Ishikawa (cell line): Measurements from ENCODE around the gene CPNE4.

Source experiments
- CEBPB ChIP-seq: IDR thresholded peaks from 2 replicates; pipeline ENCODE4 v1.6.1; 2012
- CREB1 ChIP-seq: IDR thresholded peaks from 2 replicates; pipeline ENCODE4 v1.6.1; 2012; ENCODE audit warnings: low read depth
- EGR1 ChIP-seq: IDR thresholded peaks from 2 replicates; pipeline ENCODE4 v1.6.1; 2012
- EP300 ChIP-seq: IDR thresholded peaks from 2 replicates; pipeline ENCODE4 v1.6.1; 2012; ENCODE audit warnings: borderline replicate concordance
- FOXM1 ChIP-seq: IDR thresholded peaks from 2 replicates; pipeline ENCODE4 v1.6.1; 2012; ENCODE audit warnings: low read depth, borderline replicate concordance
- NFIC ChIP-seq: IDR thresholded peaks from 2 replicates; pipeline ENCODE4 v1.6.1; 2012
- RAD21 ChIP-seq: IDR thresholded peaks from 2 replicates; pipeline ENCODE4 v1.6.1; 2012; ENCODE audit warnings: low read depth
- TAF1 ChIP-seq: IDR thresholded peaks from 2 replicates; pipeline ENCODE4 v1.6.1; 2012; ENCODE audit warnings: low read depth, mild to moderate bottlenecking
- TCF12 ChIP-seq: IDR thresholded peaks from 2 replicates; pipeline ENCODE4 v1.6.1; 2012; ENCODE audit warnings: low read depth
- TEAD4 ChIP-seq: IDR thresholded peaks from 2 replicates; pipeline ENCODE4 v1.6.1; 2012
- USF1 ChIP-seq: IDR thresholded peaks from 2 replicates; pipeline ENCODE4 v1.6.1; 2012
- YY1 ChIP-seq: IDR thresholded peaks from 2 replicates; pipeline ENCODE4 v1.6.1; 2012; ENCODE audit warnings: low read depth
- ZBTB7A ChIP-seq: IDR thresholded peaks from 2 replicates; pipeline ENCODE4 v1.6.1; 2012; ENCODE audit warnings: low read depth
- TF ChIP-seq, protein P1 (sequence below): IDR thresholded peaks from 2 replicates; pipeline ENCODE4 v1.6.1; 2012
- TF ChIP-seq, protein P2 (sequence below): IDR thresholded peaks from 2 replicates; pipeline ENCODE4 v1.6.1; 2012; ENCODE audit warnings: low read depth, mild to moderate bottlenecking

Gene CPNE4

GRCh38 chr3:132034486-132035464 is at the start of gene CPNE4:
Gene CPNE4 (minus strand): TSS chr3:132035014.
- TF ChIP-seq, protein P1, sequence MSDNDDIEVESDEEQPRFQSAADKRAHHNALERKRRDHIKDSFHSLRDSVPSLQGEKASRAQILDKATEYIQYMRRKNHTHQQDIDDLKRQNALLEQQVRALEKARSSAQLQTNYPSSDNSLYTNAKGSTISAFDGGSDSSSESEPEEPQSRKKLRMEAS = 0 out of 2 replicates have a peak, but pooled peaks have one; percentile 16
- no peak for TF ChIP-seq USF1
- TF ChIP-seq RAD21 = peak; percentile 47
- no peak for TF ChIP-seq NFIC
- no peak for TF ChIP-seq TEAD4
- TF ChIP-seq CREB1 = no peak
- no peak for TF ChIP-seq ZBTB7A
- TF ChIP-seq, protein P2, sequence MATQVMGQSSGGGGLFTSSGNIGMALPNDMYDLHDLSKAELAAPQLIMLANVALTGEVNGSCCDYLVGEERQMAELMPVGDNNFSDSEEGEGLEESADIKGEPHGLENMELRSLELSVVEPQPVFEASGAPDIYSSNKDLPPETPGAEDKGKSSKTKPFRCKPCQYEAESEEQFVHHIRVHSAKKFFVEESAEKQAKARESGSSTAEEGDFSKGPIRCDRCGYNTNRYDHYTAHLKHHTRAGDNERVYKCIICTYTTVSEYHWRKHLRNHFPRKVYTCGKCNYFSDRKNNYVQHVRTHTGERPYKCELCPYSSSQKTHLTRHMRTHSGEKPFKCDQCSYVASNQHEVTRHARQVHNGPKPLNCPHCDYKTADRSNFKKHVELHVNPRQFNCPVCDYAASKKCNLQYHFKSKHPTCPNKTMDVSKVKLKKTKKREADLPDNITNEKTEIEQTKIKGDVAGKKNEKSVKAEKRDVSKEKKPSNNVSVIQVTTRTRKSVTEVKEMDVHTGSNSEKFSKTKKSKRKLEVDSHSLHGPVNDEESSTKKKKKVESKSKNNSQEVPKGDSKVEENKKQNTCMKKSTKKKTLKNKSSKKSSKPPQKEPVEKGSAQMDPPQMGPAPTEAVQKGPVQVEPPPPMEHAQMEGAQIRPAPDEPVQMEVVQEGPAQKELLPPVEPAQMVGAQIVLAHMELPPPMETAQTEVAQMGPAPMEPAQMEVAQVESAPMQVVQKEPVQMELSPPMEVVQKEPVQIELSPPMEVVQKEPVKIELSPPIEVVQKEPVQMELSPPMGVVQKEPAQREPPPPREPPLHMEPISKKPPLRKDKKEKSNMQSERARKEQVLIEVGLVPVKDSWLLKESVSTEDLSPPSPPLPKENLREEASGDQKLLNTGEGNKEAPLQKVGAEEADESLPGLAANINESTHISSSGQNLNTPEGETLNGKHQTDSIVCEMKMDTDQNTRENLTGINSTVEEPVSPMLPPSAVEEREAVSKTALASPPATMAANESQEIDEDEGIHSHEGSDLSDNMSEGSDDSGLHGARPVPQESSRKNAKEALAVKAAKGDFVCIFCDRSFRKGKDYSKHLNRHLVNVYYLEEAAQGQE = peak; percentile 99
- TF ChIP-seq EP300 = no peak
- no peak for TF ChIP-seq EGR1
- no peak for TF ChIP-seq TAF1
- no peak for TF ChIP-seq YY1
- 0 out of 2 replicates have a peak, but pooled peaks have one; percentile 35 for TF ChIP-seq TCF12
- TF ChIP-seq CEBPB = no peak
- no peak for TF ChIP-seq FOXM1

DNA sequence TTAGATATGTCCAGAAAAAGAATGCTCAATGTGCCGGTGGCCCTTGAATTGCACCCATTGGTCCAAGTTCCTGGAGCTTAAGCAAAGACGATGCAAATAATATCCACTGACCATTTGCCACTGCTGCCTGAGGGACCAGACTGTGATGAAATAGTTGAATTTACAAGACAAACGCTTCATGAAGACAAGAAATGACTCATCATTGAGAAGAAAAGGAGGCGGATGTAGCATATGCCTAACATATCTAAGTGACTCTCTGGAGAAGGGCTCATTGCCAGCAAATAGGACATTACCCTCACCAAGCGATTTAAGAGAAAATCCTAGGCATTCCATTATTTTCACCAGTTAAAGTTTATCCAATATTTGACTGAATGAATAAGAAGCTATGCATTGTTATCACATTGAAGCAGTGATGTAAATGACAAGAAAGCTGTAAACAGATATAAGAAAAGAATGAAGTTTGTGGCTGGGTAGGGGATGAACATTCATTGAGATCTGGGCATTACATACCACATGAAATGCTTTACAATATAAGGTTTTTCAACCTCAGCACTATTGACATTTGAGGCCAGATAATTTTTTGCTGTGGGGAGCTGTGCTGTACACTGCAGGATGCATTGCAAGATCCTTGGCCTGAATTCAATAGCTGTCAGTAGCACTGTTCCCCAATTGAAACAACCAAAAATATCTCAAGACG is 48.9 kb upstream of the CPNE4 start:
- TF ChIP-seq FOXM1 (no peak), RAD21 (no peak), ZBTB7A (no peak), CEBPB (no peak), USF1 (no peak), TCF12 (no peak), YY1 (no peak), NFIC (no peak), EP300 (no peak), TEAD4 (no peak), CREB1 (no peak)
- TF ChIP-seq, protein P1 = no peak
- TF ChIP-seq, protein P2 = no peak

GRCh38 chr3:132083159-132083558 is 48.3 kb upstream of the CPNE4 start:
- TF ChIP-seq TCF12 = no peak
- no peak for TF ChIP-seq CREB1
- TF ChIP-seq TEAD4 = no peak
- TF ChIP-seq EP300 = no peak

DNA sequence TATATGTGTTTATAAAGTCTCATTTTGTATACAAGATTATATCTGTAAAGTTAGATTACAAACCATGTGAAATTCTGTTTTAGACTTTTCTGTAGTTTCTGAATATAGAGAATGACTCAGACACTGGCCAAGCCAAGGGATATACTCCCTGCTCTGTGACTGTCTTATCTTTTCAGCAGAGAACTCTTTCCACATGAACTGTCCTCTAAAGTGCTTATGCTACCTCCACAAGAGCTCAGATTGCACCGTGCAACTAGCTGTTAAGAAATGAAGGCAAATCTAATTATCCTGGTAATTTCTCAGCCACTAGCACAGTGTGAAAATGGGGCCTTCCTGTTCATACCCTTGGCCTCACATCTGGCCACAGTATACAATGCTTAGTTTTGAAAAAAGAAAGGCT is 44.3 kb upstream of the CPNE4 start:
- TF ChIP-seq EP300 (no peak), USF1 (no peak), RAD21 (no peak), FOXM1 (no peak), EGR1 (no peak), TEAD4 (no peak), TAF1 (no peak), CEBPB (no peak), ZBTB7A (no peak), CREB1 (no peak), NFIC (no peak), TCF12 (no peak), YY1 (no peak)
- TF ChIP-seq, protein P1 = no peak
- TF ChIP-seq, protein P2 = no peak
